T-cell (primary cell): ENCODE results near the gene PDCD6IP. TPM values are rescaled to one million over a fixed set of nuclear protein-coding genes. Genes with fewer than 3 reads are reported as not detected.

Experiments used
- ATAC-seq, 4 experiments: fragments of 200-7000 bp in 3 of 4; fragments of 150-1000 bp in 1 of 4; cut with Tn5 transposase; replicated peaks in 1 of 4; 1 replicate in 3 of 4; 2 replicates in 1 of 4; pipeline ENCODE4 v1.10.0; 2021; ENCODE audit warnings: moderate library complexity in 3 of 4, mild to moderate bottlenecking in 2 of 4, moderate number of reproducible peaks in 1 of 4
- CTCF ChIA-PET, 2 donors: fragments of 300-600 bp; sonication (Branson Sonifier 250); formaldehyde crosslinking; loops; one replicate each; lab custom pipeline; 2022; ENCODE audit warnings: antibody characterized with exemption in 2 of 2; lab: Charles Lee
- POLR2A ChIA-PET, 2 donors: fragments of 300-600 bp; sonication (Branson Sonifier 250); formaldehyde crosslinking; loops; one replicate each; lab custom pipeline; 2022; ENCODE audit warnings: antibody characterized with exemption in 2 of 2; lab: Charles Lee
- DNase-seq, 35 experiments: peaks; one replicate each; pipeline versions ENCODE4 v3.0.0 to v3.0.0-alpha.2; 2013 to 2023
- H3K27ac ChIP-seq: one replicate; pipeline ENCODE4 v1.5.1; 2013; ENCODE audit warnings: low read length
- H3K27me3 ChIP-seq, 2 experiments: replicated peaks in 1 of 2; 1 replicate in 1 of 2; 2 replicates in 1 of 2; pipeline versions ENCODE4 v1.6.1 to v1.7.0; 2013; ENCODE audit warnings: low read length in 1 of 2, mixed read lengths in 1 of 2; ENCODE audit not compliant: control insufficient read depth in 2 of 2, insufficient read depth in 2 of 2; ENCODE audit errors: extremely low read depth in 1 of 2
- H3K36me3 ChIP-seq, 2 donors: 1 replicate in 1 of 2; 2 replicates in 1 of 2; pipeline versions ENCODE4 v1.6.1 to v1.7.0; 2013; ENCODE audit warnings: low read length in 1 of 2; ENCODE audit not compliant: control insufficient read depth in 2 of 2, insufficient read depth in 1 of 2; ENCODE audit errors: extremely low read depth in 1 of 2
- H3K4me1 ChIP-seq, 2 experiments: 1 replicate in 1 of 2; 2 replicates in 1 of 2; pipeline versions ENCODE4 v1.6.1 to v1.7.0; 2013; ENCODE audit warnings: low read length in 2 of 2, mixed read lengths in 1 of 2; ENCODE audit not compliant: insufficient read depth in 2 of 2, control insufficient read depth in 1 of 2; ENCODE audit errors: extremely low read depth in 1 of 2
- H3K4me3 ChIP-seq, 2 donors: 1 replicate in 1 of 2; 2 replicates in 1 of 2; pipeline versions ENCODE4 v1.5.1 to v1.7.0; 2013; ENCODE audit warnings: mild to moderate bottlenecking in 2 of 2, low read length in 1 of 2, moderate library complexity in 1 of 2; ENCODE audit not compliant: control insufficient read depth in 1 of 2; ENCODE audit errors: extremely low read depth in 1 of 2
- H3K9me3 ChIP-seq: 2 replicates; pipeline ENCODE4 v1.7.0; 2013
- H3K27ac Mint-ChIP-seq, 2 donors: one replicate each; pipeline ENCODE4 v1.8.0; 2020 to 2021; ENCODE audit warnings: mild to moderate bottlenecking in 2 of 2, mixed read lengths in 2 of 2
- H3K27me3 Mint-ChIP-seq, 2 donors: one replicate each; pipeline ENCODE4 v1.8.0; 2021 to 2022; ENCODE audit warnings: mixed read lengths in 2 of 2
- H3K36me3 Mint-ChIP-seq: one replicate; pipeline ENCODE4 v1.8.0; 2021; ENCODE audit warnings: mixed read lengths
- H3K4me1 Mint-ChIP-seq, 3 donors: one replicate each; pipeline ENCODE4 v1.8.0; 2020 to 2022; ENCODE audit warnings: mixed read lengths in 3 of 3, mild to moderate bottlenecking in 1 of 3
- H3K4me3 Mint-ChIP-seq, 3 donors: one replicate each; pipeline ENCODE4 v1.8.0; 2020 to 2022; ENCODE audit warnings: mild to moderate bottlenecking in 3 of 3, mixed read lengths in 3 of 3, moderate library complexity in 3 of 3
- H3K9me3 Mint-ChIP-seq, 3 donors: one replicate each; pipeline ENCODE4 v1.8.0; 2020 to 2022; ENCODE audit warnings: mixed read lengths in 3 of 3
- WGBS: methylation state at CpG from one replicate; pipeline ENCODE4 v1.1.5; 2013; ENCODE audit warnings: missing lambda C conversion rate; ENCODE audit not compliant: insufficient coverage; 5-methylcytosine and 5-hydroxymethylcytosine counted together
- total RNA-seq, 35 experiments: library from RNA in 6 of 35; stranded (reverse) in 6 of 35; fragments of 120-200 nt in 1 of 35; gene quantifications; one replicate each; pipeline versions ENCODE4 v1.2.1 to v1.2.4 and lab custom pipeline; 2013 to 2026

The PDCD6IP gene
- total RNA-seq, 5 donors from 2014 or later (not counting 1 experiment from before 2014, with no cell fraction given): 139 to 216 (median 189) TPM

DNA sequence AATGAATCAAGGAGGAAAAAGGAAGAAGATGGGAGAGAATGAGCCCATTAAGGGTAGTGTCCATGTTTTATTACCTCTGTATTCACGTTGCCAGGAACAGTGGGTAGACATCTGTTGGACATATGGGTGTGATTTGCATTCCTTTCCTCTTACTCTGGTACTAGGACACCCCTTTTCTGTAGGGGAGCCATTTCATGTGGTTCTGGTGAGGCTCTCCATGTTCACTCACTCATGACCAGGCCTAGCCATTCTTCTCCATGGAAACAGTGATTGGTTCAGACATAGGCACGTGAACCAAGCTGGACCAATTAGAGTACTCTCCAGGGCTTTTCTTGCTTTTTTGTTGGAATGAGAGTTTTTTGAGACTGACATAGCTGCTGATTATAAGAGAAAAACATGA lies 39.6 kb upstream of the PDCD6IP start:
- Mint-ChIP-seq H3K4me3 (no peak overlapping the region), H3K9me3 (peaks cover 3 to 14% (median 11%) of the 10 kb centered on the region in 3 donors), H3K4me1 (no peaks in the 10 kb centered on the region), H3K36me3 (peaks cover 6% of the 10 kb centered on the region), H3K27ac (no peak overlapping the region), H3K27me3 (peaks cover 0 to 14% of the 10 kb centered on the region in 2 donors)
- DNase-seq (no peak), ATAC-seq (no peak)
- Histone ChIP-seq H3K9me3 (no peaks in the 10 kb centered on the region), H3K36me3 (no peaks in the 10 kb centered on the region), H3K27me3 (peaks cover 0 to under 1% of the 10 kb centered on the region in 2 experiments), H3K27ac (no peak overlapping the region), H3K4me3 (no peak overlapping the region), H3K4me1 (no peaks in the 10 kb centered on the region)
- CTCF ChIA-PET: interaction anchor here (0.5 to 0.6 kb wide), 2 partner anchors 28 to 52 kb away, joined by 3 to 6 read pairs; no protein-coding TSS in a partner anchor
- no CpG with 5 or more reads among the region's 2 CpGs for WGBS
- POLR2A ChIA-PET: no interaction called here

DNA sequence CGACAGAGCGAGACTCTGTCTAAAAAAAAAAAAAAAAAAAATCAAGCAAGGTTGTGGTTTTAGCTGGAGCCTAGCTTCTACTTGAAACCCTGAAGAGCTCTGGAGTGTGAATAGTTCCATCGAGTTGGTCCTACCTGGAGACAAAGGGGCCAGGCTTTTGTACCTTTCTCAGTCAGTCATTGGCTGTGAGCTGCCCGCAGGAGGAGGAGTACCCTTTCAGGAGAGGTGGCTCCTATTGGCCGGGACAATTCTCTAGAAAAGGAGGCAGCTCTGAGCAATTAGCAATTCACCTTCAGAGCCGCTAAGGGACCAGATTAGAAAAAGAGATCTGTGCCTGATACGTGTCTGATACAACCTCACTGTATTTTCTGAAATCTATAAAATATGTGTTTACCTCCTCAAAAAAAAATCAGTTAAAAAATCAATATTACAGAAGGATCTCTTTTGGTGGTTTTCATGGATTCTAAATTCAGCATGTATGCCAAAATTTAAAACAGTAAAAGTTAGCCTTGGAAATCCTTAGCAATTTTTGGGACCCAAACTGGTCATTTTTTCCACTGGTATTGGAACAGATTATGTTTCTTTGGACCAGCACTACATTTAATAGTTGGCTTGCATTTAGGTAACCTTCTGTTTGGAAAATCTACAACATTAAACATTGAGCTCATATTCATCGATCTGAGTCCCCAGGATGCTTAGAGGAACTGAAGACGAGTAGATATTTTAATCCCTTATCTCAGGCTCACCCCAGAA lies 29.7 kb upstream of the PDCD6IP start:
- ATAC-seq: no peak

DNA sequence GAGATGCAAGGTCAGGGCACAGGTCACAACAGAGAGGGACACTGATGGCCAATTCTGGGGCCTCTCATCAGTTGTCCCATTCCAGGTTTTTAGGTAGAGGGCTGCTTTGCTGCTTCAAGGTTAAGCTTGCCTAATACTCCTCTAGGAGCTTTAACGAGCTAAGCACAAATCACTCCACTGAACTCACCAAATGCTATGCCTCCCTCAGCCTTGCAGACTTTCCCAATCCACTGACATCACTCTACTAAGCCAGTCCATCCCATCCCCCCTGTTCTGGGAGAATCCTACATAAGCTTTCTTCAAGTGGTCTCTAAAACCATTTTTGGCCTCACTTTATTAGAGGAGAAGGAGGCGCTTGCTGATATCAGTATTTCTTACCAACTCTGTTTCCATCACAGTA lies 24.8 kb upstream of the PDCD6IP start:
- no peak overlapping the region for H3K4me3 Mint-ChIP-seq
- H3K27me3 ChIP-seq: peaks cover 0 to 5% of the 10 kb centered on the region in 2 experiments
- H3K9me3 Mint-ChIP-seq: no peaks in the 10 kb centered on the region
- H3K36me3 ChIP-seq: no peaks in the 10 kb centered on the region
- H3K4me3 ChIP-seq: no peak overlapping the region
- H3K36me3 Mint-ChIP-seq: no peaks in the 10 kb centered on the region
- no peaks in the 10 kb centered on the region for H3K9me3 ChIP-seq
- H3K27ac ChIP-seq: no peak overlapping the region
- peaks cover 0 to 3% of the 10 kb centered on the region in 2 donors for H3K27me3 Mint-ChIP-seq
- CTCF ChIA-PET: interaction anchor here (0.6 to 1.7 kb wide), 5 partner anchors 9 to 142 kb away, joined by 3 to 6 read pairs (median 3); no protein-coding TSS in a partner anchor
- H3K27ac Mint-ChIP-seq: no peak overlapping the region
- H3K4me1 ChIP-seq: no peaks in the 10 kb centered on the region
- ATAC-seq (no peak), DNase-seq (no peak)
- POLR2A ChIA-PET: interaction anchor here in 1 of 2 donors (1.0 kb wide), 1 partner anchor 25 kb away, joined by 3 read pairs; the partner anchor contains the start of gene PDCD6IP
- H3K4me1 Mint-ChIP-seq: no peaks in the 10 kb centered on the region
- WGBS: 100% methylated on average over 1 of the region's 2 CpGs

More for the DNA sequence above, 29.7 kb upstream of the PDCD6IP start:
- Mint-ChIP-seq H3K27me3 (peaks cover 3 to 4% of the 10 kb centered on the region in 2 donors), H3K4me1 (no peaks in the 10 kb centered on the region), H3K27ac (no peak overlapping the region), H3K36me3 (no peaks in the 10 kb centered on the region), H3K9me3 (no peaks in the 10 kb centered on the region), H3K4me3 (no peak overlapping the region)
- POLR2A ChIA-PET: no interaction called here
- Histone ChIP-seq H3K9me3 (no peaks in the 10 kb centered on the region), H3K27ac (no peak overlapping the region), H3K27me3 (peaks cover 0 to 7% of the 10 kb centered on the region in 2 experiments), H3K4me3 (no peak overlapping the region), H3K4me1 (no peaks in the 10 kb centered on the region), H3K36me3 (no peaks in the 10 kb centered on the region)
- WGBS: 97% methylated on average over 5 of the region's 9 CpGs
- no peak for DNase-seq
- CTCF ChIA-PET: interaction anchor here in 1 of 2 donors (1.9 kb wide), 1 partner anchor 18 kb away, joined by 4 read pairs; no protein-coding TSS in a partner anchor

DNA sequence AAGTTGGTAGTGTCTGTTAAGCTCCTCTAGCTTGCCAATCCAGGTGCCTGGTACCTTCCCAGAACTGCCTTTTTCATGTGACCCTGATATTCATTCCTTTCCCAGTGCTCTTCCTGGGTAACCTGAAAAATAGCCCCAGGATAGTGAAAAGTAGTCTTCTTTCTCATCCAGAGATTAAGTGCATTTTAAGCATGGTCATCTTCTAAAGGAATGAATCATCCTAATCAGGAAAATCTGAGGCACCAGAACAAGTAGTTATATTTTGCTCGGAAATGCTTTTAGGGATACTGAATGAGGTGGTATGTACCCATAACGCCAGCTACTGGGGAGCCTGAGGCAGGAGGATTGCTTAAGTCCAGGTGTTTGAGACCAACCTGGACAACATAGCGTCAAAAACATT lies 23.1 kb upstream of the PDCD6IP start:
- Histone ChIP-seq H3K36me3 (no peaks in the 10 kb centered on the region), H3K9me3 (no peaks in the 10 kb centered on the region), H3K27ac (no peak overlapping the region), H3K4me3 (no peak overlapping the region), H3K4me1 (no peaks in the 10 kb centered on the region), H3K27me3 (peaks cover 0 to 2% of the 10 kb centered on the region in 2 experiments)
- H3K4me1 Mint-ChIP-seq: no peaks in the 10 kb centered on the region
- ChIA-PET POLR2A (interaction anchor here in 1 of 2 donors (0.7 kb wide), 1 partner anchor 33 kb away, joined by 3 read pairs; no protein-coding TSS in a partner anchor), CTCF (interaction anchor here in 1 of 2 donors (0.6 to 1.4 kb wide), 3 partner anchors 11 to 726 kb away, joined by 3 to 5 read pairs (median 5); no protein-coding TSS in a partner anchor)
- WGBS: 60% methylated on average over 1 of the region's 3 CpGs
- H3K9me3 Mint-ChIP-seq: no peaks in the 10 kb centered on the region
- no peaks in the 10 kb centered on the region for H3K36me3 Mint-ChIP-seq
- no peak for ATAC-seq
- no peak overlapping the region for H3K27ac Mint-ChIP-seq
- H3K27me3 Mint-ChIP-seq: peaks cover 0 to 2% of the 10 kb centered on the region in 2 donors
- no peak overlapping the region for H3K4me3 Mint-ChIP-seq
- DNase-seq: no peak

DNA sequence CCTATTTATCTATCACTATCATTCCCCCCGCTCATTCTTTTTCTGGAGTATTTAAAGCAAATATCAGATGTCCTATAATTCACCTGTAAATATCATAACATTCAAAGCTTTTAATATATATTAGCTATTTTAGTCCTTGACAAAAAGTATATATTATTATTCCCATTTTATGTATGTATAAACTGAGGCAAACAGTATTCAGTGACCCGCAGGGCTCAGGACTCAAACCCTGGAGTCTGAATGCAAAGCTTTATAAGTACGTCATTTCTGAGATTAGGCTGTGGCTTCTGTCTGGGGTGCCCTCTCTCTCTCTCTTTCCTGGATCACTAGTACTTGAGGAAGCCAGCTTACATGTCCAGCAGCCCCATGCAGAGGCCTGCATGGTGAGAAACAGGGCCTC lies 20.4 kb upstream of the PDCD6IP start:
- Histone ChIP-seq H3K36me3 (no peaks in the 10 kb centered on the region), H3K27ac (no peak overlapping the region), H3K27me3 (peaks cover 0 to 2% of the 10 kb centered on the region in 2 experiments), H3K9me3 (no peaks in the 10 kb centered on the region), H3K4me3 (no peak overlapping the region), H3K4me1 (no peaks in the 10 kb centered on the region)
- Mint-ChIP-seq H3K4me3 (no peak overlapping the region), H3K36me3 (no peaks in the 10 kb centered on the region), H3K27me3 (peaks cover 0 to 2% of the 10 kb centered on the region in 2 donors), H3K9me3 (no peaks in the 10 kb centered on the region), H3K4me1 (no peaks in the 10 kb centered on the region), H3K27ac (no peak overlapping the region)
- 100% methylated on average over 1 of the region's 3 CpGs for WGBS
- DNase-seq: no peak
- ChIA-PET CTCF (interaction anchor here (0.6 to 2.8 kb wide), 7 partner anchors 9 to 142 kb away, joined by 3 to 17 read pairs (median 4); partner anchors contain the start of gene PDCD6IP (in 1 of the 2)), POLR2A (interaction anchor here (0.6 kb wide), 2 partner anchors 20 to 30 kb away, joined by 3 to 7 read pairs; partner anchors contain the start of gene PDCD6IP (in 1 of the 2))
- ATAC-seq: no peak

DNA sequence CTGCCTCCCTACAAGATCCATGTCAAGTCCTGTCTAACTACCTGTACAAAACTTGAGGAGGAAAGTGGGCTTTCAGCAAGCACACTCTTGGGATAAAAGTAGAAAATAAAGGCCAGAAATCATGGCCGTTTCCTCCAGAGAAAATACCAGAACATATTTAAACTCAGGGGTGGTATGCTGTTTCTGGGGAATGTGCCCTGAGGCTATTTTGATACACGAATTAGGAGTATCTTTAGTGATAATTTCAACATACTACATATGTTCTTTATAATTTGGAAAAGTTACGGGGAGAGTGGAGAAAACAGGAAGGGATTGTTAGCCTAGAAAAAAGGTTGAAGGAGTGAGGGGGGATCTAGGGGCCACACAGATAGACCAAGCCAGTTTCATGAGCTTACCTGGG lies 18.7 kb upstream of the PDCD6IP start:
- Mint-ChIP-seq H3K4me1 (no peaks in the 10 kb centered on the region), H3K4me3 (no peak overlapping the region), H3K36me3 (no peaks in the 10 kb centered on the region), H3K27ac (no peak overlapping the region), H3K27me3 (peaks cover 0 to 7% of the 10 kb centered on the region in 2 donors), H3K9me3 (no peaks in the 10 kb centered on the region)
- WGBS: no CpG with 5 or more reads among the region's 3 CpGs
- no peaks in the 10 kb centered on the region for H3K27me3 ChIP-seq
- CTCF ChIA-PET: interaction anchor here in 1 of 2 donors (1.3 to 2.8 kb wide), 3 partner anchors 7 to 63 kb away, joined by 3 to 17 read pairs (median 5); no protein-coding TSS in a partner anchor
- DNase-seq (no peak), ATAC-seq (no peak)
- POLR2A ChIA-PET: no interaction called here
- no peaks in the 10 kb centered on the region for H3K9me3 ChIP-seq
- H3K27ac ChIP-seq: no peak overlapping the region
- H3K4me3 ChIP-seq: no peak overlapping the region
- no peaks in the 10 kb centered on the region for H3K36me3 ChIP-seq
- no peaks in the 10 kb centered on the region for H3K4me1 ChIP-seq
